Ovary (tissue), 3 donors: ENCODE data around the gene GDF10.

Experiments
- CTCF ChIP-seq, 3 donors: fragments of 450-650 bp in 2 of 3; fragments of 200-600 bp in 1 of 3; IDR thresholded peaks; one replicate each; pipeline versions ENCODE4 v1.5.1 to v1.8.0; 2016 to 2022; ENCODE audit warnings: antibody characterized with exemption in 3 of 3, mild to moderate bottlenecking in 1 of 3
- POLR2A ChIP-seq: fragments of 450-650 bp; IDR thresholded peaks from one replicate; pipeline ENCODE4 v1.6.1; 2017; ENCODE audit warnings: antibody characterized with exemption, mild to moderate bottlenecking, moderate library complexity
- donor health status: DM: no; HTN: no; CAD: no.

- TF ChIP-seq POLR2A = no peak
- no peak for TF ChIP-seq CTCF (IDR thresholded peaks at IDR 0.05)
Observed at GRCh38 chr10:47303105-47303504, 3.1 kb downstream of the GDF10 start.
